GM12878 (cell line): ENCODE results near the gene CSRNP2. TPM values are rescaled to one million over a fixed set of nuclear protein-coding genes. Genes with fewer than 3 reads are reported as not detected.
A peak's percentile ranks its signal among the peaks of the same experiment; 100 is the strongest.

Experiments
- EED ChIP-seq: sonication (generic); IDR thresholded peaks from 2 replicates; pipeline ENCODE4 v1.6.1; 2016; ENCODE audit warnings: antibody characterized with exemption, low read depth
- FOXK2 ChIP-seq: fragments of 450-650 bp; IDR thresholded peaks from 2 replicates; pipeline ENCODE4 v1.6.1; 2017; ENCODE audit warnings: mild to moderate bottlenecking, moderate library complexity
- HDAC2 ChIP-seq: fragments of 200-600 bp; sonication (generic); IDR thresholded peaks from 2 replicates; pipeline ENCODE4 v1.6.1; 2017
- IKZF2 ChIP-seq, 2 experiments: fragments of 450-650 bp; IDR thresholded peaks; 2 replicates each; pipeline ENCODE4 v1.6.1; 2017; ENCODE audit warnings: mild to moderate bottlenecking in 2 of 2, moderate library complexity in 2 of 2
- KDM1A ChIP-seq: fragments of 200-600 bp; sonication (generic); IDR thresholded peaks from 2 replicates; pipeline ENCODE4 v1.6.1; 2016; ENCODE audit warnings: borderline replicate concordance
- LARP7 ChIP-seq: fragments of 450-650 bp; IDR thresholded peaks from 2 replicates; pipeline ENCODE4 v1.6.1; 2017; ENCODE audit warnings: mild to moderate bottlenecking
- NBN ChIP-seq: fragments of 450-650 bp; IDR thresholded peaks from 2 replicates; pipeline ENCODE4 v1.6.1; 2016
- NFYA ChIP-seq: IDR thresholded peaks from 2 replicates; pipeline ENCODE4 v1.6.1; 2011; ENCODE audit warnings: low read depth, mild to moderate bottlenecking, low read length, improper control_type of control experiment, borderline replicate concordance
- PAX5 ChIP-seq: IDR thresholded peaks from 2 replicates; pipeline ENCODE4 v1.6.1; 2011; ENCODE audit warnings: low read depth, low read length, borderline replicate concordance
- PML ChIP-seq: IDR thresholded peaks from 2 replicates; pipeline ENCODE4 v1.6.1; 2012; ENCODE audit warnings: low read length, inconsistent platforms
- POLR2AphosphoS5 ChIP-seq: IDR thresholded peaks from 2 replicates; pipeline ENCODE4 v1.6.1; 2011; ENCODE audit warnings: mild to moderate bottlenecking, low read length, inconsistent platforms
- RELA ChIP-seq: fragments of 450-650 bp; IDR thresholded peaks from 2 replicates; pipeline ENCODE4 v1.8.0; 2014; ENCODE audit warnings: borderline replicate concordance; ENCODE audit not compliant: partially characterized antibody
- SMAD5 ChIP-seq: IDR thresholded peaks from 2 replicates; pipeline ENCODE4 v1.6.1; 2016; ENCODE audit warnings: antibody characterized with exemption, low read depth
- SUZ12 ChIP-seq: fragments of 200-600 bp; sonication (generic); IDR thresholded peaks from one replicate; pipeline ENCODE4 v1.6.1; 2018; ENCODE audit warnings: antibody characterized with exemption, mild to moderate bottlenecking; ENCODE audit not compliant: unreplicated experiment
- TCF3 ChIP-seq: IDR thresholded peaks from 2 replicates; pipeline ENCODE4 v1.6.1; 2012; ENCODE audit warnings: low read depth, mild to moderate bottlenecking, low read length, borderline replicate concordance; ENCODE audit not compliant: insufficient read depth
- ZNF217 ChIP-seq: fragments of 450-650 bp; IDR thresholded peaks from 2 replicates; pipeline ENCODE4 v1.6.1; 2017; ENCODE audit warnings: antibody characterized with exemption, mild to moderate bottlenecking
- polyA plus RNA-seq, 11 experiments: library from polyadenylated mRNA; depleted of rRNA in 4 of 11; unstranded in 6 of 11; stranded (reverse) in 5 of 11; fragments of >200 nt; fragmentation: Nextera tagmentation in 4 of 11; fragmentation: Illumina TruSeq in 1 of 11; extraction: Ambion mirVana in 4 of 11; extraction: Trizol in 1 of 11; gene quantifications; 1 replicate in 1 of 11; 2 replicates in 10 of 11; pipeline versions ENCODE4 v1.2.1 to v1.2.3, GENCODE V29; 2011 to 2016; ENCODE audit warnings: inconsistent platforms in 2 of 11, missing spikeins in 2 of 11, low read depth in 1 of 11
- total RNA-seq, 4 experiments: library from RNA; depleted of rRNA in 3 of 4; stranded (reverse); fragments of >200 nt in 3 of 4; fragmentation: Illumina TruSeq in 1 of 4; extraction: Trizol in 1 of 4; gene quantifications; 2 replicates each; pipeline versions ENCODE4 v1.2.1 to v1.2.3, GENCODE V29; 2013 to 2021
- TF ChIP-seq, protein P1 (sequence below): fragments of 450-650 bp; IDR thresholded peaks from 2 replicates; pipeline ENCODE4 v1.6.1; 2018; ENCODE audit warnings: borderline replicate concordance, mild to moderate bottlenecking; ENCODE audit not compliant: partially characterized antibody
- TF ChIP-seq, protein P2 (sequence below): IDR thresholded peaks from 2 replicates; pipeline ENCODE4 v1.6.1; 2012; ENCODE audit warnings: mild to moderate bottlenecking, low read depth, low read length
- TF ChIP-seq, protein P3 (sequence below): IDR thresholded peaks from 2 replicates; pipeline ENCODE4 v1.6.1; 2012; ENCODE audit warnings: low read depth, low read length, improper control_type of control experiment
- TF ChIP-seq, protein P4 (sequence below): fragments of 450-650 bp; IDR thresholded peaks from 2 replicates; pipeline ENCODE4 v1.6.1; 2016; ENCODE audit warnings: mild to moderate bottlenecking
- TF ChIP-seq, protein P5 (sequence below): fragments of 450-650 bp; IDR thresholded peaks from 2 replicates; pipeline ENCODE4 v1.6.1; 2017; ENCODE audit warnings: low read depth, mild to moderate bottlenecking, moderate library complexity

The CSRNP2 gene
- total and polyA plus RNA-seq, 10 of the 15 experiments (the other 5 are each of a cell fraction or from before 2014, with no cell fraction given), result 1.2 to 12.1 (median 6.3) TPM

DNA sequence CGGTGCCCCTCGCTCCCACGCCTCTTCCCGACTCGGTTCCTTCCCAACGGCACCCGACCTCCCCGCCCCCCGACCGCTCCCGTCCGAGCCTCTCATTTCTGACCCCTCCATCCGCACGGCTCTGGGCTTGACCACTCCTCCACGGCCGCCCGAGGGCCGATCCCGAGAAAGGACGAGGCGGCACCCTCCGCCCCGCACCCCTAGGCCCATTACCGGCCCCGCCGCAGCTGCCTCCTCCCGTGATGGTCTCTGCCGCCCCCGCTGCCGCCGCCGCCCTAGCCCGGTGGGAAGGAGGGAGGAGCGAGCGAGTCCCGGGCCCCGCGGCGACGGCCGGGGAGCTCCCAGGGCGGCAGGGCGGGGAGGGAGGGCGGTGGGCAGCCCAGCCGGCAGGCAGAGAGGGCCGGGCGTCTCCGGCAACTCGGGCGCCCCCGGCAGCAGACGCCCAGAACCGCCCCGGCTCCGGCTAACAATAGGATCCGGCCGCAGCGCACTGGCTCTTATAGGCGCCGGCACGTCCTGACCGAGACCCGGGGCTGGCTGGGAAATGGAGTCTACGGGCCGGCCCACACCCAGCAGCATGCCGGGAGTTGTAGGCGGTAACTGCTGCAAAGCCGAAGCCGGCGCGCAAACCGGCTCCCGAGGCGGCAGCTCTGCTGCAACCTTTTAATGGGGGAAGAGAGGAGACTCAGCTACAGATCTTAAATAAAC is at the start of gene CSRNP2 (continued):
- peak; percentile 95 for TF ChIP-seq SMAD5
- TF ChIP-seq TCF3, result peak; percentile 90
- peak; percentile 30 for TF ChIP-seq RELA
- TF ChIP-seq, protein P1, sequence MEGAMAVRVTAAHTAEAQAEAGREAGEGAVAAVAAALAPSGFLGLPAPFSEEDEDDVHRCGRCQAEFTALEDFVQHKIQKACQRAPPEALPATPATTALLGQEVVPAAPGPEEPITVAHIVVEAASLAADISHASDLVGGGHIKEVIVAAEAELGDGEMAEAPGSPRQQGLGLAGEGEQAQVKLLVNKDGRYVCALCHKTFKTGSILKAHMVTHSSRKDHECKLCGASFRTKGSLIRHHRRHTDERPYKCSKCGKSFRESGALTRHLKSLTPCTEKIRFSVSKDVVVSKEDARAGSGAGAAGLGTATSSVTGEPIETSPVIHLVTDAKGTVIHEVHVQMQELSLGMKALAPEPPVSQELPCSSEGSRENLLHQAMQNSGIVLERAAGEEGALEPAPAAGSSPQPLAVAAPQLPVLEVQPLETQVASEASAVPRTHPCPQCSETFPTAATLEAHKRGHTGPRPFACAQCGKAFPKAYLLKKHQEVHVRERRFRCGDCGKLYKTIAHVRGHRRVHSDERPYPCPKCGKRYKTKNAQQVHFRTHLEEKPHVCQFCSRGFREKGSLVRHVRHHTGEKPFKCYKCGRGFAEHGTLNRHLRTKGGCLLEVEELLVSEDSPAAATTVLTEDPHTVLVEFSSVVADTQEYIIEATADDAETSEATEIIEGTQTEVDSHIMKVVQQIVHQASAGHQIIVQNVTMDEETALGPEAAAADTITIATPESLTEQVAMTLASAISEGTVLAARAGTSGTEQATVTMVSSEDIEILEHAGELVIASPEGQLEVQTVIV, result peak; percentile 62
- TF ChIP-seq KDM1A, result no peak
- 0 out of 2 replicates have a peak, but pooled peaks have one; percentile 18 for TF ChIP-seq NBN
- peak; percentile 92 for TF ChIP-seq LARP7
- TF ChIP-seq PAX5, result no peak
- no peak for TF ChIP-seq SUZ12
- no peak for TF ChIP-seq HDAC2
- peak; percentile 99 for TF ChIP-seq POLR2AphosphoS5
- TF ChIP-seq, protein P2, sequence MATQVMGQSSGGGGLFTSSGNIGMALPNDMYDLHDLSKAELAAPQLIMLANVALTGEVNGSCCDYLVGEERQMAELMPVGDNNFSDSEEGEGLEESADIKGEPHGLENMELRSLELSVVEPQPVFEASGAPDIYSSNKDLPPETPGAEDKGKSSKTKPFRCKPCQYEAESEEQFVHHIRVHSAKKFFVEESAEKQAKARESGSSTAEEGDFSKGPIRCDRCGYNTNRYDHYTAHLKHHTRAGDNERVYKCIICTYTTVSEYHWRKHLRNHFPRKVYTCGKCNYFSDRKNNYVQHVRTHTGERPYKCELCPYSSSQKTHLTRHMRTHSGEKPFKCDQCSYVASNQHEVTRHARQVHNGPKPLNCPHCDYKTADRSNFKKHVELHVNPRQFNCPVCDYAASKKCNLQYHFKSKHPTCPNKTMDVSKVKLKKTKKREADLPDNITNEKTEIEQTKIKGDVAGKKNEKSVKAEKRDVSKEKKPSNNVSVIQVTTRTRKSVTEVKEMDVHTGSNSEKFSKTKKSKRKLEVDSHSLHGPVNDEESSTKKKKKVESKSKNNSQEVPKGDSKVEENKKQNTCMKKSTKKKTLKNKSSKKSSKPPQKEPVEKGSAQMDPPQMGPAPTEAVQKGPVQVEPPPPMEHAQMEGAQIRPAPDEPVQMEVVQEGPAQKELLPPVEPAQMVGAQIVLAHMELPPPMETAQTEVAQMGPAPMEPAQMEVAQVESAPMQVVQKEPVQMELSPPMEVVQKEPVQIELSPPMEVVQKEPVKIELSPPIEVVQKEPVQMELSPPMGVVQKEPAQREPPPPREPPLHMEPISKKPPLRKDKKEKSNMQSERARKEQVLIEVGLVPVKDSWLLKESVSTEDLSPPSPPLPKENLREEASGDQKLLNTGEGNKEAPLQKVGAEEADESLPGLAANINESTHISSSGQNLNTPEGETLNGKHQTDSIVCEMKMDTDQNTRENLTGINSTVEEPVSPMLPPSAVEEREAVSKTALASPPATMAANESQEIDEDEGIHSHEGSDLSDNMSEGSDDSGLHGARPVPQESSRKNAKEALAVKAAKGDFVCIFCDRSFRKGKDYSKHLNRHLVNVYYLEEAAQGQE, result 0 out of 2 replicates have a peak, but pooled peaks have one; percentile 19
- no peak for TF ChIP-seq NFYA
- TF ChIP-seq, protein P3, sequence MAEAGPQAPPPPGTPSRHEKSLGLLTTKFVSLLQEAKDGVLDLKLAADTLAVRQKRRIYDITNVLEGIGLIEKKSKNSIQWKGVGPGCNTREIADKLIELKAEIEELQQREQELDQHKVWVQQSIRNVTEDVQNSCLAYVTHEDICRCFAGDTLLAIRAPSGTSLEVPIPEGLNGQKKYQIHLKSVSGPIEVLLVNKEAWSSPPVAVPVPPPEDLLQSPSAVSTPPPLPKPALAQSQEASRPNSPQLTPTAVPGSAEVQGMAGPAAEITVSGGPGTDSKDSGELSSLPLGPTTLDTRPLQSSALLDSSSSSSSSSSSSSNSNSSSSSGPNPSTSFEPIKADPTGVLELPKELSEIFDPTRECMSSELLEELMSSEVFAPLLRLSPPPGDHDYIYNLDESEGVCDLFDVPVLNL, result peak; percentile 60; the same call in 1 of the 2 replicates
- TF ChIP-seq FOXK2, result no peak
- TF ChIP-seq, protein P4, sequence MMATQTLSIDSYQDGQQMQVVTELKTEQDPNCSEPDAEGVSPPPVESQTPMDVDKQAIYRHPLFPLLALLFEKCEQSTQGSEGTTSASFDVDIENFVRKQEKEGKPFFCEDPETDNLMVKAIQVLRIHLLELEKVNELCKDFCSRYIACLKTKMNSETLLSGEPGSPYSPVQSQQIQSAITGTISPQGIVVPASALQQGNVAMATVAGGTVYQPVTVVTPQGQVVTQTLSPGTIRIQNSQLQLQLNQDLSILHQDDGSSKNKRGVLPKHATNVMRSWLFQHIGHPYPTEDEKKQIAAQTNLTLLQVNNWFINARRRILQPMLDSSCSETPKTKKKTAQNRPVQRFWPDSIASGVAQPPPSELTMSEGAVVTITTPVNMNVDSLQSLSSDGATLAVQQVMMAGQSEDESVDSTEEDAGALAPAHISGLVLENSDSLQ, result no peak
- TF ChIP-seq ZNF217, result 0 out of 2 replicates have a peak, but pooled peaks have one; percentile 26
- TF ChIP-seq EED, result no peak; the same call in 1 of the 2 replicates
- peak; percentile 98 for TF ChIP-seq PML
- peak in 1 of 2 experiments; percentile 27; a peak in 3 of 4 replicates for TF ChIP-seq IKZF2 (IDR thresholded peaks at IDR 0.05)
- TF ChIP-seq, protein P5, sequence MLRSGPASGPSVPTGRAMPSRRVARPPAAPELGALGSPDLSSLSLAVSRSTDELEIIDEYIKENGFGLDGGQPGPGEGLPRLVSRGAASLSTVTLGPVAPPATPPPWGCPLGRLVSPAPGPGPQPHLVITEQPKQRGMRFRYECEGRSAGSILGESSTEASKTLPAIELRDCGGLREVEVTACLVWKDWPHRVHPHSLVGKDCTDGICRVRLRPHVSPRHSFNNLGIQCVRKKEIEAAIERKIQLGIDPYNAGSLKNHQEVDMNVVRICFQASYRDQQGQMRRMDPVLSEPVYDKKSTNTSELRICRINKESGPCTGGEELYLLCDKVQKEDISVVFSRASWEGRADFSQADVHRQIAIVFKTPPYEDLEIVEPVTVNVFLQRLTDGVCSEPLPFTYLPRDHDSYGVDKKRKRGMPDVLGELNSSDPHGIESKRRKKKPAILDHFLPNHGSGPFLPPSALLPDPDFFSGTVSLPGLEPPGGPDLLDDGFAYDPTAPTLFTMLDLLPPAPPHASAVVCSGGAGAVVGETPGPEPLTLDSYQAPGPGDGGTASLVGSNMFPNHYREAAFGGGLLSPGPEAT, result no peak
